HG03354 (cell line): ENCODE measurements around the gene FNDC5.
"Not testable (repeated sequence)": the region's sequence is repeated elsewhere in the genome, so short reads cannot be mapped to it uniquely, and the experiment has no call there.

Source experiments
- ATAC-seq: cut with Tn5 transposase; IDR thresholded peaks from one replicate; pipeline ENCODE4 v1.9.1; 2021; ENCODE audit warnings: mild to moderate bottlenecking; ENCODE audit not compliant: unreplicated experiment, poor library complexity, severe bottlenecking

Gene FNDC5

GRCh38 chr1:32870615-32871363 is at the start of gene FNDC5:
TSS of gene FNDC5 (minus strand) at chr1:32870912.
- ATAC-seq = no peak

GRCh38 chr1:32919811-32920733 is 49.4 kb upstream of the FNDC5 start:
- no peak for ATAC-seq

GRCh38 chr1:32918179-32918578 is 47.5 kb upstream of the FNDC5 start:
- ATAC-seq = no peak

GRCh38 chr1:32917521-32917920 is 46.8 kb upstream of the FNDC5 start:
- ATAC-seq = no peak

- ATAC-seq = no peak
These were observed 45.3 kb upstream of the FNDC5 start for GRCh38 chr1:32915766-32916706.

- no peak for ATAC-seq
These were observed 39.6 kb upstream of the FNDC5 start for GRCh38 chr1:32910319-32910718.

- no peak for ATAC-seq
These were observed 36.7 kb upstream of the FNDC5 start for GRCh38 chr1:32907435-32907834.

- ATAC-seq = no peak
These were observed 35.9 kb upstream of the FNDC5 start for GRCh38 chr1:32906654-32907053.

GRCh38 chr1:32905588-32905987 is 34.9 kb upstream of the FNDC5 start:
- not testable (repeated sequence) for ATAC-seq

GRCh38 chr1:32904797-32905196 is 34.1 kb upstream of the FNDC5 start:
- ATAC-seq = no peak

GRCh38 chr1:32903991-32904785 is 33.5 kb upstream of the FNDC5 start:
- no peak for ATAC-seq

GRCh38 chr1:32902535-32902920 is 31.8 kb upstream of the FNDC5 start:
- ATAC-seq = no peak

- no peak for ATAC-seq
These were observed 31.3 kb upstream of the FNDC5 start for GRCh38 chr1:32901823-32902534.

GRCh38 chr1:32900956-32901822 is 30.5 kb upstream of the FNDC5 start, which contains the start of gene TMEM54:
TSS of gene TMEM54 (minus strand) at chr1:32901389. CDS start at chr1:32901238, 151 bp downstream.
- ATAC-seq = no peak

GRCh38 chr1:32900371-32900955 is 29.8 kb upstream of the FNDC5 start:
- no peak for ATAC-seq

GRCh38 chr1:32899586-32900296 is 29.0 kb upstream of the FNDC5 start:
- no peak for ATAC-seq
